Central memory CD8-positive, alpha-beta T cell (primary cell): ENCODE measurements around the gene NHS.
"Not testable (repeated sequence)": the region's sequence is repeated elsewhere in the genome, so short reads cannot be mapped to it uniquely, and the experiment has no call there.

Experiments
- ATAC-seq: fragments of 150-1000 bp; cut with Tn5 transposase; replicated peaks from 2 replicates; pipeline ENCODE4 v1.10.0; 2022; ENCODE audit warnings: mild to moderate bottlenecking, moderate FRiP score, moderate number of reproducible peaks; ENCODE audit not compliant: poor library complexity, severe bottlenecking; ENCODE audit errors: extremely low read depth
- DNase-seq, 2 donors: peaks; one replicate each; pipeline ENCODE4 v3.0.0; 2021; ENCODE audit warnings: low spot score in 2 of 2
- H3K27ac Mint-ChIP-seq: one replicate; pipeline ENCODE4 v1.8.0; 2022; ENCODE audit warnings: low read depth, mild to moderate bottlenecking, moderate library complexity, mixed read lengths
- H3K27me3 Mint-ChIP-seq: one replicate; pipeline ENCODE4 v1.8.0; 2022; ENCODE audit warnings: mixed read lengths
- H3K36me3 Mint-ChIP-seq: one replicate; pipeline ENCODE4 v1.8.0; 2022; ENCODE audit warnings: mild to moderate bottlenecking, moderate library complexity, mixed read lengths; ENCODE audit not compliant: insufficient read depth
- H3K4me1 Mint-ChIP-seq: one replicate; pipeline ENCODE4 v1.8.0; 2022; ENCODE audit warnings: mixed read lengths
- H3K4me3 Mint-ChIP-seq: one replicate; pipeline ENCODE4 v1.8.0; 2022; ENCODE audit warnings: mild to moderate bottlenecking, moderate library complexity, mixed read lengths
- H3K9me3 Mint-ChIP-seq: one replicate; pipeline ENCODE4 v1.8.0; 2022; ENCODE audit warnings: mixed read lengths

Gene NHS

GRCh38 chrX:17567821-17568220, 192.8 kb downstream of the NHS start:
- DNase-seq (no peak), ATAC-seq (no peak)
- Mint-ChIP-seq H3K36me3 (no peaks in the 10 kb centered on the region), H3K27ac (no peak overlapping the region), H3K4me3 (no peak overlapping the region), H3K9me3 (no peaks in the 10 kb centered on the region), H3K27me3 (peaks cover 2% of the 10 kb centered on the region), H3K4me1 (no peaks in the 10 kb centered on the region)

- H3K27ac Mint-ChIP-seq, ATAC-seq, H3K36me3 Mint-ChIP-seq, H3K9me3 Mint-ChIP-seq, H3K4me3 Mint-ChIP-seq, H3K4me1 Mint-ChIP-seq, DNase-seq: not testable (repeated sequence)
- peaks cover 11% of the 10 kb centered on the region for H3K27me3 Mint-ChIP-seq
These were observed 193.8 kb downstream of the NHS start for GRCh38 chrX:17568804-17569203.

GRCh38 chrX:17579026-17579425, 204.0 kb downstream of the NHS start:
- H3K27me3 Mint-ChIP-seq, result peaks cover 13% of the 10 kb centered on the region

GRCh38 chrX:17580539-17581152, 205.6 kb downstream of the NHS start:
- H3K4me3 Mint-ChIP-seq, result no peak overlapping the region
- H3K9me3 Mint-ChIP-seq, result no peaks in the 10 kb centered on the region
- H3K27me3 Mint-ChIP-seq, result peaks cover 13% of the 10 kb centered on the region
- DNase-seq (no peak), ATAC-seq (no peak)
- H3K4me1 Mint-ChIP-seq, result no peaks in the 10 kb centered on the region
- no peaks in the 10 kb centered on the region for H3K36me3 Mint-ChIP-seq
- no peak overlapping the region for H3K27ac Mint-ChIP-seq

More at GRCh38 chrX:17579026-17579425, 204.0 kb downstream of the NHS start:
- no peak for DNase-seq
- Mint-ChIP-seq H3K4me3 (no peak overlapping the region), H3K27ac (no peak overlapping the region), H3K36me3 (no peaks in the 10 kb centered on the region), H3K4me1 (no peaks in the 10 kb centered on the region), H3K9me3 (no peaks in the 10 kb centered on the region)
- no peak for ATAC-seq

- Mint-ChIP-seq H3K4me1 (no peaks in the 10 kb centered on the region), H3K4me3 (no peak overlapping the region), H3K9me3 (no peaks in the 10 kb centered on the region), H3K27ac (no peak overlapping the region), H3K36me3 (no peaks in the 10 kb centered on the region), H3K27me3 (peaks cover 13% of the 10 kb centered on the region)
- ATAC-seq (no peak), DNase-seq (no peak)
These were observed 206.6 kb downstream of the NHS start for GRCh38 chrX:17581641-17582040.

GRCh38 chrX:17584248-17584681, 209.3 kb downstream of the NHS start:
- H3K36me3 Mint-ChIP-seq, result no peaks in the 10 kb centered on the region
- no peak for DNase-seq
- no peaks in the 10 kb centered on the region for H3K4me1 Mint-ChIP-seq
- no peak overlapping the region for H3K27ac Mint-ChIP-seq
- no peak overlapping the region for H3K4me3 Mint-ChIP-seq
- H3K9me3 Mint-ChIP-seq, result no peaks in the 10 kb centered on the region
- peaks cover 13% of the 10 kb centered on the region for H3K27me3 Mint-ChIP-seq
- no peak for ATAC-seq

GRCh38 chrX:17585006-17585405, 210.0 kb downstream of the NHS start:
- H3K9me3 Mint-ChIP-seq, result no peaks in the 10 kb centered on the region
- no peaks in the 10 kb centered on the region for H3K4me1 Mint-ChIP-seq
- H3K27ac Mint-ChIP-seq, result no peak overlapping the region
- no peak overlapping the region for H3K4me3 Mint-ChIP-seq
- DNase-seq (no peak), ATAC-seq (no peak)
- peaks cover 13% of the 10 kb centered on the region for H3K27me3 Mint-ChIP-seq
- H3K36me3 Mint-ChIP-seq, result no peaks in the 10 kb centered on the region

- Mint-ChIP-seq H3K27me3 (no peaks in the 10 kb centered on the region), H3K4me3 (no peak overlapping the region), H3K9me3 (no peaks in the 10 kb centered on the region), H3K36me3 (no peaks in the 10 kb centered on the region), H3K4me1 (no peaks in the 10 kb centered on the region), H3K27ac (no peak overlapping the region)
- no peak for DNase-seq
- ATAC-seq, result no peak
These were observed 212.4 kb downstream of the NHS start for GRCh38 chrX:17587366-17587765.

- Mint-ChIP-seq H3K36me3 (no peaks in the 10 kb centered on the region), H3K4me3 (no peak overlapping the region), H3K27me3 (no peaks in the 10 kb centered on the region), H3K9me3 (no peaks in the 10 kb centered on the region), H3K27ac (no peak overlapping the region), H3K4me1 (no peaks in the 10 kb centered on the region)
- DNase-seq (no peak), ATAC-seq (no peak)
These were observed 213.3 kb downstream of the NHS start for GRCh38 chrX:17588303-17588702.

- Mint-ChIP-seq H3K4me3 (no peak overlapping the region), H3K27me3 (peaks cover 9% of the 10 kb centered on the region), H3K4me1 (no peaks in the 10 kb centered on the region), H3K36me3 (peaks cover 1% of the 10 kb centered on the region), H3K27ac (no peak overlapping the region), H3K9me3 (no peaks in the 10 kb centered on the region)
- DNase-seq, result no peak
- ATAC-seq, result no peak
These were observed 216.1 kb downstream of the NHS start for GRCh38 chrX:17590892-17591740.

GRCh38 chrX:17591741-17592110, 216.7 kb downstream of the NHS start:
- Mint-ChIP-seq H3K27me3 (peaks cover 9% of the 10 kb centered on the region), H3K4me1 (no peaks in the 10 kb centered on the region), H3K9me3 (no peaks in the 10 kb centered on the region), H3K27ac (no peak overlapping the region), H3K4me3 (no peak overlapping the region), H3K36me3 (peaks cover 1% of the 10 kb centered on the region)
- no peak for ATAC-seq
- no peak for DNase-seq

- H3K27me3 Mint-ChIP-seq, result peaks cover 9% of the 10 kb centered on the region
- no peak for ATAC-seq
- peaks cover 1% of the 10 kb centered on the region for H3K36me3 Mint-ChIP-seq
- no peak overlapping the region for H3K4me3 Mint-ChIP-seq
- H3K9me3 Mint-ChIP-seq, result no peaks in the 10 kb centered on the region
- no peak overlapping the region for H3K27ac Mint-ChIP-seq
- DNase-seq, result no peak
- no peaks in the 10 kb centered on the region for H3K4me1 Mint-ChIP-seq
These were observed 217.1 kb downstream of the NHS start for GRCh38 chrX:17592117-17592516.

GRCh38 chrX:17594693-17595092, 219.7 kb downstream of the NHS start:
- H3K36me3 Mint-ChIP-seq, result peaks cover 1% of the 10 kb centered on the region
- DNase-seq (no peak), ATAC-seq (no peak)
- H3K27me3 Mint-ChIP-seq, result peaks cover 10% of the 10 kb centered on the region
- H3K27ac Mint-ChIP-seq, result no peak overlapping the region
- H3K4me1 Mint-ChIP-seq, result no peaks in the 10 kb centered on the region
- no peaks in the 10 kb centered on the region for H3K9me3 Mint-ChIP-seq
- H3K4me3 Mint-ChIP-seq, result no peak overlapping the region
